Measurements from ENCODE around the gene INSYN2A. TPM values are rescaled to one million over a fixed set of nuclear protein-coding genes. Genes with fewer than 3 reads are reported as not detected.

INSYN2A gene
- total and polyA plus RNA-seq, 2 donors (not counting 3 experiments of a cell fraction or from before 2014, with no cell fraction given): 0.04 to 0.07 TPM

- no peak for DNase-seq (ENCODE audit: low read depth, low spot score)
- no peaks in the 10 kb centered on the region for H3K79me2 ChIP-seq (ENCODE audit: control insufficient read depth, insufficient read depth, low read length)
- H3K9ac ChIP-seq (replicated peaks; ENCODE audit: extremely low read depth, insufficient read depth, low read length): no peak overlapping the region
- no peak overlapping the region for H3K27ac ChIP-seq (ENCODE audit: insufficient read depth, low read depth, low read length)
- BruUV-seq (replicated peaks): no TSS peak
- H3K4me1 ChIP-seq (ENCODE audit: control insufficient read depth, extremely low read depth, insufficient read depth, low read length): no peaks in the 10 kb centered on the region
- no peaks in the 10 kb centered on the region for H3K27me3 ChIP-seq (ENCODE audit: control insufficient read depth in 2 of 2, insufficient read depth in 2 of 2, low read length in 2 of 2)
- peaks cover 5% of the 10 kb centered on the region for H4K20me1 ChIP-seq (replicated peaks; ENCODE audit: control insufficient read depth, extremely low read depth, insufficient read depth, low read length)
- FAIRE-seq: no peak
- intact Hi-C loops (cut with micrococcal nuclease): no loop called here
- H3K4me3 ChIP-seq (replicated peaks in 1 of 3; ENCODE audit: insufficient read depth in 1 of 3, low read depth in 1 of 3, low read length in 3 of 3): no peak overlapping the region
- no peaks in the 10 kb centered on the region for H3K9me3 ChIP-seq (replicated peaks; ENCODE audit: control insufficient read depth, insufficient read depth, low read length)
- dilution Hi-C loops (cut with MboI; ENCODE audit: extremely low pct_ligation_motif_present, low sequenced_read_pairs): no loop called here
- no peaks in the 10 kb centered on the region for H3K9me1 ChIP-seq (replicated peaks; ENCODE audit: control insufficient read depth, extremely low read depth, insufficient read depth, low read length)
- H2AFZ ChIP-seq (ENCODE audit: low read depth, low read length): no peak overlapping the region
- CTCF ChIA-PET: no interaction called here
- no peak overlapping the region for H3K4me2 ChIP-seq (ENCODE audit: insufficient read depth, low read length)
- TF ChIP-seq FOS (IDR thresholded peaks at IDR 0.05; ENCODE audit: borderline replicate concordance, insufficient read depth, low read length) (no peak), MYC (IDR thresholded peaks at IDR 0.05; ENCODE audit: low read depth, low read length) (no peak), POLR2A (IDR thresholded peaks at IDR 0.05; ENCODE audit: low read depth, low read length) (no peak), EZH2 (IDR thresholded peaks at IDR 0.05; ENCODE audit: borderline replicate concordance, low read depth, low read length, severe bottlenecking) (no peak), MAX (IDR thresholded peaks at IDR 0.05; ENCODE audit: insufficient read depth, insufficient read length) (no peak)
- peaks cover 0 to 2% of the 10 kb centered on the region in 2 experiments for H3K36me3 ChIP-seq (ENCODE audit: control insufficient read depth in 2 of 2, extremely low read depth in 1 of 2, insufficient read depth in 2 of 2, low read length in 2 of 2)
- POLR2A ChIA-PET: no interaction called here
These were observed 36.6 kb downstream of the INSYN2A start for GRCh38 chr10:127159648-127160245.

GRCh38 chr10:127158662-127159061 is 37.7 kb downstream of the INSYN2A start:
- DNase-seq (ENCODE audit: low read depth, low spot score) (no peak), FAIRE-seq (no peak)
- ChIA-PET POLR2A (no interaction called here), CTCF (interaction anchor here (0.9 to 1.2 kb wide), 2 partner anchors 10 to 12 kb away, joined by 4 to 5 read pairs; no protein-coding TSS in a partner anchor)
- Histone ChIP-seq H3K9me1 (replicated peaks; ENCODE audit: control insufficient read depth, extremely low read depth, insufficient read depth, low read length) (no peaks in the 10 kb centered on the region), H3K36me3 (ENCODE audit: control insufficient read depth in 2 of 2, extremely low read depth in 1 of 2, insufficient read depth in 2 of 2, low read length in 2 of 2) (peaks cover 0 to 2% of the 10 kb centered on the region in 2 experiments), H3K9ac (replicated peaks; ENCODE audit: extremely low read depth, insufficient read depth, low read length) (no peak overlapping the region), H3K4me3 (replicated peaks in 1 of 3; ENCODE audit: insufficient read depth in 1 of 3, low read depth in 1 of 3, low read length in 3 of 3) (no peak overlapping the region), H3K9me3 (replicated peaks; ENCODE audit: control insufficient read depth, insufficient read depth, low read length) (no peaks in the 10 kb centered on the region), H3K27ac (ENCODE audit: insufficient read depth, low read depth, low read length) (no peak overlapping the region), H3K79me2 (ENCODE audit: control insufficient read depth, insufficient read depth, low read length) (no peaks in the 10 kb centered on the region), H4K20me1 (replicated peaks; ENCODE audit: control insufficient read depth, extremely low read depth, insufficient read depth, low read length) (peaks cover 5% of the 10 kb centered on the region), H2AFZ (ENCODE audit: low read depth, low read length) (no peak overlapping the region), H3K4me1 (ENCODE audit: control insufficient read depth, extremely low read depth, insufficient read depth, low read length) (no peaks in the 10 kb centered on the region), H3K4me2 (ENCODE audit: insufficient read depth, low read length) (no peak overlapping the region), H3K27me3 (ENCODE audit: control insufficient read depth in 2 of 2, insufficient read depth in 2 of 2, low read length in 2 of 2) (no peaks in the 10 kb centered on the region)
- intact Hi-C loops (cut with micrococcal nuclease) (no loop called here), dilution Hi-C loops (cut with MboI; ENCODE audit: extremely low pct_ligation_motif_present, low sequenced_read_pairs) (no loop called here)
- TF ChIP-seq GATA2 (IDR thresholded peaks at IDR 0.05; ENCODE audit: insufficient read depth, insufficient read length, low read depth, low read length) (no peak), MYC (IDR thresholded peaks at IDR 0.05; ENCODE audit: low read depth, low read length) (no peak), JUN (IDR thresholded peaks at IDR 0.05; ENCODE audit: borderline replicate concordance, insufficient read depth, insufficient read length, low read depth) (no peak)
- no TSS peak for BruUV-seq (replicated peaks)
